Astrocyte of the cerebellum (primary cell): ENCODE results near the gene SLC22A4.

Experiments
- DNase-seq: peaks from one replicate; pipeline ENCODE4 v3.0.0-alpha.2; 2011; ENCODE audit warnings: low read depth
- H3K4me3 ChIP-seq: 2 replicates; pipeline ENCODE4 v1.5.1; 2011; ENCODE audit warnings: mild to moderate bottlenecking, low read depth, low read length, moderate library complexity
- CTCF ChIP-seq: IDR thresholded peaks from 2 replicates; pipeline ENCODE4 v1.5.1; 2012; ENCODE audit warnings: low read length, low read depth, moderate library complexity, mild to moderate bottlenecking; ENCODE audit errors: missing control alignments
- in situ Hi-C: cut with HindIII; loops from 2 replicates; pipeline ENCODE4 v1.10.0; 2017; ENCODE audit warnings: low sequenced_read_pairs

The SLC22A4 gene

GRCh38 chr5:132321109-132321721 is 27.0 kb downstream of the SLC22A4 start:
- no peak for TF ChIP-seq CTCF
- H3K4me3 ChIP-seq = no peak overlapping the region
- in situ Hi-C loops = no loop called here
- no peak for DNase-seq

- TF ChIP-seq CTCF = no peak
- no peak overlapping the region for H3K4me3 ChIP-seq
- in situ Hi-C loops = no loop called here
- DNase-seq = no peak
Measured at GRCh38 chr5:132322266-132322665, 28.1 kb downstream of the SLC22A4 start.

- DNase-seq = no peak
- no peak overlapping the region for H3K4me3 ChIP-seq
- in situ Hi-C loops = no loop called here
- no peak for TF ChIP-seq CTCF
Measured at GRCh38 chr5:132323202-132323601, 29.0 kb downstream of the SLC22A4 start.

- in situ Hi-C loops = no loop called here
- TF ChIP-seq CTCF = no peak
Measured at GRCh38 chr5:132325691-132326090, 31.5 kb downstream of the SLC22A4 start.

GRCh38 chr5:132327252-132327955 is 33.2 kb downstream of the SLC22A4 start:
- TF ChIP-seq CTCF = no peak
- DNase-seq = peak; percentile 11
- H3K4me3 ChIP-seq = no peak overlapping the region
- in situ Hi-C loops = no loop called here

More at GRCh38 chr5:132325691-132326090, 31.5 kb downstream of the SLC22A4 start:
- DNase-seq = no peak
- H3K4me3 ChIP-seq = no peak overlapping the region

GRCh38 chr5:132334812-132335211 is 40.6 kb downstream of the SLC22A4 start:
- DNase-seq = no peak
- in situ Hi-C loops = no loop called here
- no peak for TF ChIP-seq CTCF
- no peak overlapping the region for H3K4me3 ChIP-seq
